ENCODE results near the gene DNAH6.

- TF ChIP-seq, protein P1, sequence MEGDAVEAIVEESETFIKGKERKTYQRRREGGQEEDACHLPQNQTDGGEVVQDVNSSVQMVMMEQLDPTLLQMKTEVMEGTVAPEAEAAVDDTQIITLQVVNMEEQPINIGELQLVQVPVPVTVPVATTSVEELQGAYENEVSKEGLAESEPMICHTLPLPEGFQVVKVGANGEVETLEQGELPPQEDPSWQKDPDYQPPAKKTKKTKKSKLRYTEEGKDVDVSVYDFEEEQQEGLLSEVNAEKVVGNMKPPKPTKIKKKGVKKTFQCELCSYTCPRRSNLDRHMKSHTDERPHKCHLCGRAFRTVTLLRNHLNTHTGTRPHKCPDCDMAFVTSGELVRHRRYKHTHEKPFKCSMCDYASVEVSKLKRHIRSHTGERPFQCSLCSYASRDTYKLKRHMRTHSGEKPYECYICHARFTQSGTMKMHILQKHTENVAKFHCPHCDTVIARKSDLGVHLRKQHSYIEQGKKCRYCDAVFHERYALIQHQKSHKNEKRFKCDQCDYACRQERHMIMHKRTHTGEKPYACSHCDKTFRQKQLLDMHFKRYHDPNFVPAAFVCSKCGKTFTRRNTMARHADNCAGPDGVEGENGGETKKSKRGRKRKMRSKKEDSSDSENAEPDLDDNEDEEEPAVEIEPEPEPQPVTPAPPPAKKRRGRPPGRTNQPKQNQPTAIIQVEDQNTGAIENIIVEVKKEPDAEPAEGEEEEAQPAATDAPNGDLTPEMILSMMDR (IDR thresholded peaks at IDR 0.05), result no peak
- TF ChIP-seq PBX3 (IDR thresholded peaks at IDR 0.05) (no peak), RARB (CRISPR knock-in tag; IDR thresholded peaks at IDR 0.05) (no peak), KDM5A (IDR thresholded peaks at IDR 0.05) (no peak), REST (IDR thresholded peaks at IDR 0.05) (no peak), POLR2A (IDR thresholded peaks at IDR 0.05; ENCODE audit: low read length) (no peak), SMC3 (IDR thresholded peaks at IDR 0.05) (no peak), HOXB5 (CRISPR knock-in tag; IDR thresholded peaks at IDR 0.05) (no peak), JUNB (IDR thresholded peaks at IDR 0.05) (no peak), FOSB (CRISPR knock-in tag; IDR thresholded peaks at IDR 0.05) (no peak), NR3C1 (IDR thresholded peaks at IDR 0.05) (no peak)
These were observed 136.1 kb downstream of the DNAH6 start for GRCh38 chr2:84652431-84652830.

All from A549 (cell line).